CD14-positive monocyte (primary cell): ENCODE measurements around the gene CHST10. TPM values are rescaled to one million over a fixed set of nuclear protein-coding genes. Genes with fewer than 3 reads are reported as not detected.

Source experiments
- DNase-seq, 3 donors: peaks; one replicate each; pipeline ENCODE4 v3.0.0-alpha.2; 2011 to 2022
- H2AFZ ChIP-seq: 2 replicates; pipeline ENCODE4 v1.6.0; 2012; ENCODE audit warnings: mild to moderate bottlenecking, low read depth, low read length, inconsistent platforms; ENCODE audit not compliant: insufficient read depth, poor library complexity, severe bottlenecking
- H3K27ac ChIP-seq, 2 donors: 1 replicate in 1 of 2; 2 replicates in 1 of 2; pipeline ENCODE4 v1.5.1; 2012 to 2013; ENCODE audit warnings: low read length in 2 of 2, control low read depth in 1 of 2, inconsistent platforms in 1 of 2, low read depth in 1 of 2, mild to moderate bottlenecking in 1 of 2
- H3K27me3 ChIP-seq, 2 donors: one replicate each; pipeline versions ENCODE4 v1.6.0 to v1.6.1; 2011 to 2013; ENCODE audit warnings: low read length in 2 of 2; ENCODE audit not compliant: control insufficient read depth in 2 of 2, insufficient read depth in 2 of 2
- H3K36me3 ChIP-seq, 2 donors: replicated peaks in 1 of 2; 1 replicate in 1 of 2; 2 replicates in 1 of 2; pipeline versions ENCODE4 v1.5.1 to v1.6.1; 2012 to 2013; ENCODE audit warnings: low read length in 2 of 2, control low read depth in 1 of 2, inconsistent platforms in 1 of 2, mild to moderate bottlenecking in 1 of 2; ENCODE audit not compliant: insufficient read depth in 2 of 2, control insufficient read depth in 1 of 2
- H3K4me1 ChIP-seq, 2 donors: 1 replicate in 1 of 2; 2 replicates in 1 of 2; pipeline versions ENCODE4 v1.5.1 to v1.6.1; 2012 to 2013; ENCODE audit warnings: low read length in 2 of 2, control low read depth in 1 of 2, inconsistent platforms in 1 of 2, mild to moderate bottlenecking in 1 of 2, moderate library complexity in 1 of 2; ENCODE audit not compliant: insufficient read depth in 2 of 2, control insufficient read depth in 1 of 2
- H3K4me2 ChIP-seq: replicated peaks from 2 replicates; pipeline ENCODE3; 2012; ENCODE audit warnings: low read length, moderate library complexity, mild to moderate bottlenecking; ENCODE audit not compliant: poor library complexity, severe bottlenecking; ENCODE audit errors: extremely low read depth
- H3K4me3 ChIP-seq, 3 experiments: fragments of 200-600 bp in 1 of 3; sonication (generic) in 1 of 3; replicated peaks in 1 of 3; 1 replicate in 2 of 3; 2 replicates in 1 of 3; pipeline ENCODE4 v1.5.1; 2011 to 2013; ENCODE audit warnings: low read length in 3 of 3, mild to moderate bottlenecking in 3 of 3, control low read depth in 2 of 3, low read depth in 2 of 3, inconsistent platforms in 1 of 3, moderate library complexity in 1 of 3
- H3K79me2 ChIP-seq: 2 replicates; pipeline ENCODE4 v1.6.0; 2012; ENCODE audit warnings: mild to moderate bottlenecking, control low read depth, inconsistent platforms, low read length, moderate library complexity; ENCODE audit not compliant: insufficient read depth
- H3K9ac ChIP-seq: 2 replicates; pipeline ENCODE4 v1.6.0; 2017; ENCODE audit warnings: low read length, mild to moderate bottlenecking; ENCODE audit not compliant: insufficient read depth, poor library complexity, severe bottlenecking
- H3K9me3 ChIP-seq, 2 donors: replicated peaks in 1 of 2; 1 replicate in 1 of 2; 2 replicates in 1 of 2; pipeline versions ENCODE4 v1.5.1 to v1.6.1; 2012 to 2013; ENCODE audit warnings: low read length in 2 of 2, control low read depth in 1 of 2; ENCODE audit not compliant: control insufficient read depth in 1 of 2, insufficient read depth in 1 of 2
- H4K20me1 ChIP-seq: 2 replicates; pipeline ENCODE4 v1.6.0; 2012; ENCODE audit warnings: mild to moderate bottlenecking, low read length, control low read depth, moderate library complexity; ENCODE audit not compliant: insufficient read depth
- H3K27ac Mint-ChIP-seq, 7 donors: one replicate each; pipeline ENCODE4 v1.8.0; 2020; ENCODE audit warnings: mild to moderate bottlenecking in 7 of 7, mixed read lengths in 7 of 7, moderate library complexity in 6 of 7, inconsistent platforms in 2 of 7
- H3K27me3 Mint-ChIP-seq, 3 donors: one replicate each; pipeline ENCODE4 v1.8.0; 2021 to 2022; ENCODE audit warnings: low read depth in 3 of 3, mild to moderate bottlenecking in 3 of 3, mixed read lengths in 3 of 3, moderate library complexity in 3 of 3, inconsistent platforms in 1 of 3
- H3K36me3 Mint-ChIP-seq, 2 donors: one replicate each; pipeline ENCODE4 v1.8.0; 2020; ENCODE audit warnings: mixed read lengths in 2 of 2, inconsistent platforms in 1 of 2, mild to moderate bottlenecking in 1 of 2
- H3K4me1 Mint-ChIP-seq: one replicate; pipeline ENCODE4 v1.8.0; 2020; ENCODE audit warnings: mild to moderate bottlenecking, mixed read lengths
- H3K4me3 Mint-ChIP-seq, 2 donors: one replicate each; pipeline ENCODE4 v1.8.0; 2020; ENCODE audit warnings: mild to moderate bottlenecking in 2 of 2, mixed read lengths in 2 of 2, moderate library complexity in 1 of 2
- H3K9me3 Mint-ChIP-seq, 7 donors: one replicate each; pipeline ENCODE4 v1.8.0; 2020 to 2022; ENCODE audit warnings: mixed read lengths in 7 of 7, mild to moderate bottlenecking in 6 of 7, moderate library complexity in 6 of 7, inconsistent platforms in 2 of 7
- WGBS: methylation state at CpG from one replicate; pipeline ENCODE4 v1.1.5; 2013; ENCODE audit warnings: missing lambda C conversion rate; ENCODE audit not compliant: insufficient coverage; 5-methylcytosine and 5-hydroxymethylcytosine counted together
- intact Hi-C, 2 donors: fragments of 100-400 bp; cut with micrococcal nuclease; formaldehyde crosslinking; loops; one replicate each; pipeline versions ENCODE4 v1.15.0 to v1.15.1; 2023
- polyA plus RNA-seq, 3 donors: library from polyadenylated mRNA; depleted of rRNA in 1 of 3; unstranded in 2 of 3; stranded (reverse) in 1 of 3; fragments of 300-500 nt in 2 of 3; fragments of >200 nt in 1 of 3; fragmentation: Illumina TruSeq in 2 of 3; gene quantifications; 1 replicate in 2 of 3; 2 replicates in 1 of 3; pipeline ENCODE4 v1.2.3, GENCODE V29; 2012 to 2021
- TF ChIP-seq, protein P1 (sequence below): fragments of 200-600 bp; IDR thresholded peaks from one replicate; pipeline ENCODE4 v1.8.0; 2022; ENCODE audit warnings: antibody characterized with exemption, mild to moderate bottlenecking

CHST10 gene
- polyA plus RNA-seq, 3 donors, result 0.52 to 0.54 TPM; not detected in 1

DNA sequence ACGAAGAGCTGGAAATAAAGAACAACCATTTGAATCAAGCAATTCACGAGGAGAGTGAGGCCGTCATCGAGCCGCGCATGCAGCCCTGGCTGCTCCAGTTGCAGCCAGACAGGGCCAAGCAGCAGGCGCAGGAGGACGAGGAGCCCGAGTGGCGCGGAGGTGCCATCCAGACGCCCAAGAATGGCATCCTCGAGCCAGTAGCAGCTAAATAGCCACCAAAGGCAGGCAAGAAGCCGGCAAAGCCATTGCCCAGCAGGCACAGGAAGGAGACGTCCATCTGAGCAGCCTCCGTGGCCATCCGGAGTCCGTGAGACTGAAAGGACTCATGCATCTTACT is 8.9 kb upstream of the CHST10 start:
- H3K9me3 ChIP-seq, result no peaks in the 10 kb centered on the region
- H3K27me3 ChIP-seq, result no peaks in the 10 kb centered on the region
- intact Hi-C loops, result no loop called here
- H3K9ac ChIP-seq, result no peak overlapping the region
- H3K4me3 ChIP-seq, result peak overlapping the region in 1 of 3 experiments; percentile 37
- H3K27ac Mint-ChIP-seq, result peak overlapping the region in 1 of 7 donors; percentile 70
- no peaks in the 10 kb centered on the region for H3K36me3 ChIP-seq
- H3K4me3 Mint-ChIP-seq, result peak overlapping the region in 1 of 2 donors; percentile 74
- H4K20me1 ChIP-seq, result no peaks in the 10 kb centered on the region
- peak overlapping the region; percentile 51 for H3K4me2 ChIP-seq
- no peaks in the 10 kb centered on the region for H3K79me2 ChIP-seq
- TF ChIP-seq, protein P1, sequence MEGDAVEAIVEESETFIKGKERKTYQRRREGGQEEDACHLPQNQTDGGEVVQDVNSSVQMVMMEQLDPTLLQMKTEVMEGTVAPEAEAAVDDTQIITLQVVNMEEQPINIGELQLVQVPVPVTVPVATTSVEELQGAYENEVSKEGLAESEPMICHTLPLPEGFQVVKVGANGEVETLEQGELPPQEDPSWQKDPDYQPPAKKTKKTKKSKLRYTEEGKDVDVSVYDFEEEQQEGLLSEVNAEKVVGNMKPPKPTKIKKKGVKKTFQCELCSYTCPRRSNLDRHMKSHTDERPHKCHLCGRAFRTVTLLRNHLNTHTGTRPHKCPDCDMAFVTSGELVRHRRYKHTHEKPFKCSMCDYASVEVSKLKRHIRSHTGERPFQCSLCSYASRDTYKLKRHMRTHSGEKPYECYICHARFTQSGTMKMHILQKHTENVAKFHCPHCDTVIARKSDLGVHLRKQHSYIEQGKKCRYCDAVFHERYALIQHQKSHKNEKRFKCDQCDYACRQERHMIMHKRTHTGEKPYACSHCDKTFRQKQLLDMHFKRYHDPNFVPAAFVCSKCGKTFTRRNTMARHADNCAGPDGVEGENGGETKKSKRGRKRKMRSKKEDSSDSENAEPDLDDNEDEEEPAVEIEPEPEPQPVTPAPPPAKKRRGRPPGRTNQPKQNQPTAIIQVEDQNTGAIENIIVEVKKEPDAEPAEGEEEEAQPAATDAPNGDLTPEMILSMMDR, result no peak
- DNase-seq, result no peak
- H3K4me1 Mint-ChIP-seq, result peaks cover 54% of the 10 kb centered on the region
- peaks cover 0 to 8% (median 3%) of the 10 kb centered on the region in 7 donors for H3K9me3 Mint-ChIP-seq
- H3K36me3 Mint-ChIP-seq, result no peaks in the 10 kb centered on the region
- peaks cover 0 to 5% (median 4%) of the 10 kb centered on the region in 3 donors for H3K27me3 Mint-ChIP-seq
- H3K27ac ChIP-seq, result no peak overlapping the region
- no peak overlapping the region for H2AFZ ChIP-seq
- WGBS, result 81% methylated on average over 18 of the region's 18 CpGs
- peaks cover 40 to 44% of the 10 kb centered on the region in 2 donors for H3K4me1 ChIP-seq

DNA sequence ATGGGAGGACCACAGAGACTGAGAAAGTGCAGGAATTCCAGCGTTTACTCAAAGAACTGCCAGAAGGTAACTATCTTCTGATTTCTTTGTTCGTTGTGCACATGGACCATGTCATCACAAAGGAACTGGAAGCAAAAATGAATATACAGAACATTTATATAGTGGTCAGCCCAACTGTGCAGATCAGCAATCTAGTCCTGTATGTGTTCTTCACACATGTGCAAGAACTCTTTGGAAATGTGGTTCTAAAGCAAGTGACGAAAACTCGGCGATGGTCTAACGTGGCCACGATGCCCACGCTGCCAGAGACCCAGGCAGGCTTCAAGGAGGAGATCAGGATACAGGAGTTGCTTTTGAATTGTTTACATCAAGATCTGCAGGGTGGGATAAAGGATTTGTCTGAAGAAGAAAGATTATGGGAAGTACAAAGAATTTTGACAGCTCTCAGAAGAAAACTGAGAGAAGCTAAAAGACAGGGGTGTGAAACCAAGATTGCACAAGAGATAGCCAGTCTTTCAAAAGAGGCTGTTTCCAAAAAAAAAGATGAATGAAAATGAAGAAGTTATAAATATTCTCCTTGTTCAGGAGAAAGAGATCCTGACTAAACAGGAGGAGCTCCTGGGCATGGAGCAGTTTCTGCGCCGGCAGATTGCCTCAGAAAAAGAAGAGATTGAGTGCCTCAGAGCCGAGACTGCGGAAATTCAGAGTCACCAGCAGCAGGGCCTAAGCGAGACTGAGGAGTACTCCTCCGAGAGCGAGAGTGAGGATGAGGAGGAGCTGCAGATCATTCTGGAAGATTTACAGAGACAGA is 8.3 kb upstream of the CHST10 start:
- Mint-ChIP-seq H3K27ac (peak overlapping the region in 3 of 7 donors; percentile 14 to 70 (median 26)), H3K36me3 (no peaks in the 10 kb centered on the region), H3K27me3 (peaks cover 0 to 5% (median 4%) of the 10 kb centered on the region in 3 donors), H3K4me1 (peaks cover 59% of the 10 kb centered on the region), H3K4me3 (peak overlapping the region; percentile 9 to 74), H3K9me3 (peaks cover 0 to 5% (median under 1%) of the 10 kb centered on the region in 7 donors)
- Histone ChIP-seq H3K4me1 (peaks cover 46 to 50% of the 10 kb centered on the region in 2 donors), H3K9me3 (no peaks in the 10 kb centered on the region), H3K27me3 (no peaks in the 10 kb centered on the region), H2AFZ (no peak overlapping the region), H3K79me2 (no peaks in the 10 kb centered on the region), H3K4me2 (peak overlapping the region; percentile 51), H4K20me1 (no peaks in the 10 kb centered on the region), H3K27ac (no peak overlapping the region), H3K4me3 (peak overlapping the region in 1 of 3 experiments; percentile 37), H3K36me3 (no peaks in the 10 kb centered on the region), H3K9ac (no peak overlapping the region)
- intact Hi-C loops, result no loop called here
- TF ChIP-seq, protein P1, result no peak
- DNase-seq, result peak; percentile 23 to 47 (median 34)
- WGBS, result 33% methylated on average over 14 of the region's 15 CpGs
